ENCODE results near the gene NPIPB13.
"Not testable (repeated sequence)": the region's sequence is repeated elsewhere in the genome, so short reads cannot be mapped to it uniquely, and the experiment has no call there.

Gene NPIPB13

GRCh38 chr16:30248379-30248778 lies at the start of gene NPIPB13:
Gene NPIPB13 (minus strand): TSS chr16:30248479. CDS start chr16:30245573, 2,906 bp downstream.
- not testable (repeated sequence) for H3K4me1 ChIP-seq (ENCODE audit: insufficient read depth, low read length, severe bottlenecking); H3F3A ChIP-seq (ENCODE audit: insufficient read depth, low read length); H3K36me3 ChIP-seq (ENCODE audit: insufficient read depth, low read length); H3K9me3 ChIP-seq (ENCODE audit: low read length); H3K4me2 ChIP-seq (ENCODE audit: low read length); H2AFZ ChIP-seq (ENCODE audit: low read length); H3K79me2 ChIP-seq (ENCODE audit: insufficient read depth, low read length); H3K9ac ChIP-seq (ENCODE audit: low read length); H3K4me3 ChIP-seq (ENCODE audit: low read depth, low read length, poor library complexity, severe bottlenecking); H3K9me2 ChIP-seq (ENCODE audit: low read depth, low read length); H3K27me3 ChIP-seq (ENCODE audit: insufficient read depth, low read length); H4K20me1 ChIP-seq (ENCODE audit: insufficient read depth, low read length); H3K27ac ChIP-seq (ENCODE audit: low read depth, low read length, poor library complexity, severe bottlenecking)

DNA sequence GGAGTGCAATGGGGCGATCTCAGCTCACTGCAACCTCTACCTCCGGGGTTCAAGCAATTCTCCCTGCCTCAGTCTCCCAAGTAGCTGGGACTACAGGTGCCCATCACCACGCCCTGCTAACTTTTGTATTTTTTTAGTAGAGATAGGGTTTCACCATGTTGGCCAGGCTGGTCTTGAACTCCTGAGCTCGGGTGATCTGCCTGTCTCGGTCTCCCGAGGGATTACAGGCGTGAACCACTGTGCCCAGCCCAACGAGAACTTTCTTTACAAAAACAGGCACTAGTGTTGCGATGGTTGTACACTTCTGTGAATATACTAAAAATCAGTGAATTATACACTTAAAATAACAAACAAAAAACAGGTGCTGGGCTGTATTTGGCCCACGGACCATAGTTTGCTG lies 34.1 kb upstream of the NPIPB13 start:
- not testable (repeated sequence) for H3K9me2 ChIP-seq (ENCODE audit: low read depth, low read length); H3K27ac ChIP-seq (ENCODE audit: low read depth, low read length, poor library complexity, severe bottlenecking); H3K9me3 ChIP-seq (ENCODE audit: low read length); H3F3A ChIP-seq (ENCODE audit: insufficient read depth, low read length); H4K20me1 ChIP-seq (ENCODE audit: insufficient read depth, low read length); H3K27me3 ChIP-seq (ENCODE audit: insufficient read depth, low read length); H3K36me3 ChIP-seq (ENCODE audit: insufficient read depth, low read length); H3K79me2 ChIP-seq (ENCODE audit: insufficient read depth, low read length); H3K4me3 ChIP-seq (ENCODE audit: low read depth, low read length, poor library complexity, severe bottlenecking); H2AFZ ChIP-seq (ENCODE audit: low read length); H3K9ac ChIP-seq (ENCODE audit: low read length); H3K4me2 ChIP-seq (ENCODE audit: low read length); H3K4me1 ChIP-seq (ENCODE audit: insufficient read depth, low read length, severe bottlenecking)

- H3K27me3 ChIP-seq (ENCODE audit: insufficient read depth, low read length); H2AFZ ChIP-seq (ENCODE audit: low read length); H3K79me2 ChIP-seq (ENCODE audit: insufficient read depth, low read length); H3K9me3 ChIP-seq (ENCODE audit: low read length); H3F3A ChIP-seq (ENCODE audit: insufficient read depth, low read length); H3K4me2 ChIP-seq (ENCODE audit: low read length); H4K20me1 ChIP-seq (ENCODE audit: insufficient read depth, low read length); H3K27ac ChIP-seq (ENCODE audit: low read depth, low read length, poor library complexity, severe bottlenecking); H3K36me3 ChIP-seq (ENCODE audit: insufficient read depth, low read length); H3K9ac ChIP-seq (ENCODE audit: low read length); H3K4me3 ChIP-seq (ENCODE audit: low read depth, low read length, poor library complexity, severe bottlenecking); H3K4me1 ChIP-seq (ENCODE audit: insufficient read depth, low read length, severe bottlenecking); H3K9me2 ChIP-seq (ENCODE audit: low read depth, low read length): not testable (repeated sequence)
Observed at GRCh38 chr16:30278523-30278922, 30.2 kb upstream of the NPIPB13 start.

DNA sequence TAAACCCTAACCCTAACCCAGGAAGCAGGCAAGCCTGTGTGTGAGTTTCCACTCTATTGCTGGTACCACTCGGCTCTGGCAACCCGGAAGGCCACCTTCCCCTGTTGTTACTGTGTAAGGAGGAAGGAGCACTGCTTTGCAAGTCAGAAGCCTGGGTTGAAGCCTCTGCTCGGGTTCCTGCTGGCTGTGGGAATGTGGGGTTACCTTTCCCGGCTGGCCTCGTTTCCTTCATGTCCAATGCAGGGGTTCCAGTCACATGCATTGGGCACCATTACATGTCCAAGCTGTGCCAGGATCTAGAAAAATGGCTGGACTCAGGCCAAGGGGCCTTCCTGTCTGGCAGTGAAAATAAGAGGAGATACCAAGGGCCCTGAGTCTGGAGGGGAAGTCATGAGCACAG lies 31.2 kb downstream of the NPIPB13 start:
- H3K79me2 ChIP-seq (ENCODE audit: insufficient read depth, low read length); H3K27ac ChIP-seq (ENCODE audit: low read depth, low read length, poor library complexity, severe bottlenecking); H3K4me1 ChIP-seq (ENCODE audit: insufficient read depth, low read length, severe bottlenecking): not testable (repeated sequence)

DNA sequence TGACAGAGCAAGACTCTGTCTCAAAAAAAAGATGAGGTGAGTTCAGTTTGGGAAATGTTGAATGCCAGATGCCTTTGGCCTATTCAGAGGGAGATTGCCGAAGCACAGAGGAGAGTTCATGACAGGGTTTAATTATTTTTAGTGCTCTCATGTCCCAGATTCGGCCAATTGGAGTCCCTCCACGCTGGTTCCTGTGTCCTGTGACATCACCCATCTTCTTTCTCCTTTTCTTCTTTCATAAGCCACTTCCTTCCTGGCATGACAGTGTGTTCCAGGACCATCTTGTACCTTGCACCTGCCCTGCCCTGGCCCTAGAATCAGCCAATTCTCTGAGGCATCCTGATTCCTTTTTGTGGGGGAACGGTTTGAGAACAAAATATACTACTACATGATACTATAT lies 36.9 kb downstream of the NPIPB13 start:
- H3K9me3 ChIP-seq (ENCODE audit: low read length); H3K27ac ChIP-seq (ENCODE audit: low read depth, low read length, poor library complexity, severe bottlenecking); H2AFZ ChIP-seq (ENCODE audit: low read length); H3K79me2 ChIP-seq (ENCODE audit: insufficient read depth, low read length); H3K9ac ChIP-seq (ENCODE audit: low read length); H3F3A ChIP-seq (ENCODE audit: insufficient read depth, low read length); H3K27me3 ChIP-seq (ENCODE audit: insufficient read depth, low read length); H3K9me2 ChIP-seq (ENCODE audit: low read depth, low read length); H3K36me3 ChIP-seq (ENCODE audit: insufficient read depth, low read length); H3K4me1 ChIP-seq (ENCODE audit: insufficient read depth, low read length, severe bottlenecking); H3K4me2 ChIP-seq (ENCODE audit: low read length); H4K20me1 ChIP-seq (ENCODE audit: insufficient read depth, low read length); H3K4me3 ChIP-seq (ENCODE audit: low read depth, low read length, poor library complexity, severe bottlenecking): not testable (repeated sequence)

More for the DNA sequence above, 31.2 kb downstream of the NPIPB13 start:
- H3K27me3 ChIP-seq (ENCODE audit: insufficient read depth, low read length); H3K9ac ChIP-seq (ENCODE audit: low read length); H3K9me2 ChIP-seq (ENCODE audit: low read depth, low read length); H3K4me3 ChIP-seq (ENCODE audit: low read depth, low read length, poor library complexity, severe bottlenecking); H3K4me2 ChIP-seq (ENCODE audit: low read length); H3K9me3 ChIP-seq (ENCODE audit: low read length); H3F3A ChIP-seq (ENCODE audit: insufficient read depth, low read length); H2AFZ ChIP-seq (ENCODE audit: low read length); H3K36me3 ChIP-seq (ENCODE audit: insufficient read depth, low read length); H4K20me1 ChIP-seq (ENCODE audit: insufficient read depth, low read length): not testable (repeated sequence)

DNA sequence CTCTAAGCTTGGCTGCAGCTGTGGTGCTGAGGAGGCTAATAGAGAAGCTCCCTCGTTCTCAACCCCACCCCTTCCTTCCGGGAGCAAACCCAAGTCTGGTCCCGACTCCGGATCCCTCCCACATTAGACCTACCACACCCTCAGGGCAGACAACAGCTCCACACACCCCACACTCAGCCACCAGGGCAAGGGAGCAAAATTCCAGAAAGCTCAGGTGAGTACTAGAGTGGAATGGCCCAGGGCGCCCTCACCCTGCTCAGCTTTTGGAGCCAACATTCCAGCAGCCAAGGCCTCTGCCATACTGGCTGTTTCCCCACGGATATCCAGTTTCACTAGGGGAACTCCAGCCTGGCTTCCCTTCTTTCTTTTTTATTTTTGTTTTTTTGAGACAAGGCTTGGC lies 39.2 kb downstream of the NPIPB13 start:
- not testable (repeated sequence) for H3K27ac ChIP-seq (ENCODE audit: low read depth, low read length, poor library complexity, severe bottlenecking); H3K4me3 ChIP-seq (ENCODE audit: low read depth, low read length, poor library complexity, severe bottlenecking); H3K4me1 ChIP-seq (ENCODE audit: insufficient read depth, low read length, severe bottlenecking); H4K20me1 ChIP-seq (ENCODE audit: insufficient read depth, low read length); H3K79me2 ChIP-seq (ENCODE audit: insufficient read depth, low read length); H3K4me2 ChIP-seq (ENCODE audit: low read length); H3K27me3 ChIP-seq (ENCODE audit: insufficient read depth, low read length); H3F3A ChIP-seq (ENCODE audit: insufficient read depth, low read length); H3K9me3 ChIP-seq (ENCODE audit: low read length); H3K9ac ChIP-seq (ENCODE audit: low read length); H3K9me2 ChIP-seq (ENCODE audit: low read depth, low read length); H2AFZ ChIP-seq (ENCODE audit: low read length); H3K36me3 ChIP-seq (ENCODE audit: insufficient read depth, low read length)

- H3K9ac ChIP-seq (ENCODE audit: low read length); H4K20me1 ChIP-seq (ENCODE audit: insufficient read depth, low read length); H2AFZ ChIP-seq (ENCODE audit: low read length); H3K27me3 ChIP-seq (ENCODE audit: insufficient read depth, low read length); H3K4me1 ChIP-seq (ENCODE audit: insufficient read depth, low read length, severe bottlenecking); H3K4me2 ChIP-seq (ENCODE audit: low read length); H3K9me2 ChIP-seq (ENCODE audit: low read depth, low read length); H3K36me3 ChIP-seq (ENCODE audit: insufficient read depth, low read length); H3K27ac ChIP-seq (ENCODE audit: low read depth, low read length, poor library complexity, severe bottlenecking); H3K4me3 ChIP-seq (ENCODE audit: low read depth, low read length, poor library complexity, severe bottlenecking); H3K79me2 ChIP-seq (ENCODE audit: insufficient read depth, low read length); H3F3A ChIP-seq (ENCODE audit: insufficient read depth, low read length); H3K9me3 ChIP-seq (ENCODE audit: low read length): not testable (repeated sequence)
Observed at GRCh38 chr16:30207063-30207704, 41.1 kb downstream of the NPIPB13 start.

DNA sequence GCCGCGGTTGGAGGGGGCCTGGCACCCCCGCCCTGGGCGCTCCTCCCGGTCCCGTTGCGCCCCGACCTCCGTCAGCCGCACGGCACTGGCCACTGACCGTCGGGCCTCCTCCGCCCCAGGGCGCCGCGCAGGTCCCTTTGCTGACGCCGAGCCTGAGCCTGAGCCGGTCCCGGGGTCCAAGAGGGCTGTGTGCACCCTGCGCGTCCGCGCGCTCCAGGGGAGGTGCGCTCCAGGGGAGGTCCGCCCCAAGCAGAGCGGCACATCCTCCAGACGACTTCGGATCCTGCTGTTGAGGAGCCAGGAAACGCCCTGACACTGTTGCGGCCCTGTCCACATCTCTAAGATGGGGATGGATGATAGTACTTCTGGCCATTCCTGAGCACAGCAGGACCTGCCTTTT lies 42.0 kb downstream of the NPIPB13 start:
- H4K20me1 ChIP-seq (ENCODE audit: insufficient read depth, low read length); H3F3A ChIP-seq (ENCODE audit: insufficient read depth, low read length); H3K27me3 ChIP-seq (ENCODE audit: insufficient read depth, low read length); H3K4me1 ChIP-seq (ENCODE audit: insufficient read depth, low read length, severe bottlenecking); H3K36me3 ChIP-seq (ENCODE audit: insufficient read depth, low read length); H3K9me3 ChIP-seq (ENCODE audit: low read length); H3K79me2 ChIP-seq (ENCODE audit: insufficient read depth, low read length); H3K9ac ChIP-seq (ENCODE audit: low read length); H3K9me2 ChIP-seq (ENCODE audit: low read depth, low read length); H2AFZ ChIP-seq (ENCODE audit: low read length); H3K27ac ChIP-seq (ENCODE audit: low read depth, low read length, poor library complexity, severe bottlenecking): not testable (repeated sequence)
- Histone ChIP-seq H3K4me3 (ENCODE audit: low read depth, low read length, poor library complexity, severe bottlenecking) (peak overlapping the region; percentile 53), H3K4me2 (ENCODE audit: low read length) (peak overlapping the region; percentile 63)
